HCT116 (cell line): ENCODE data around the gene NALCN. TPM values are rescaled to one million over a fixed set of nuclear protein-coding genes. Genes with fewer than 3 reads are reported as not detected.

ENCODE experiments used
- ATAC-seq: fragments of 200-7000 bp; cut with Tn5 transposase; 2 replicates; pipeline ENCODE4 v1.9.1; 2020; ENCODE audit warnings: mild to moderate bottlenecking, moderate library complexity
- BruUV-seq: library from RNA; stranded (reverse); fragments of 400-500 nt; replicated peaks from 2 replicates; lab custom pipeline; 2021; lab: Mats Ljungman, UMichigan
- CTCF ChIA-PET: fragments of 300-600 bp; sonication (Branson Sonifier 250); formaldehyde crosslinking; loops from one replicate; lab custom pipeline; 2021; ENCODE audit warnings: antibody characterized with exemption; lab: Charles Lee
- POLR2A ChIA-PET: fragments of 300-600, 350-600 bp; sonication (Branson Sonifier 250); formaldehyde crosslinking; loops from one replicate; lab custom pipeline; 2021; ENCODE audit warnings: antibody characterized with exemption; lab: Charles Lee
- RAD21 ChIA-PET, 2 experiments: fragments of 300-600 bp; sonication (Branson Sonifier 250); formaldehyde crosslinking; loops; one replicate each; lab custom pipeline; 2023; ENCODE audit warnings: low total read pairs in 2 of 2; ENCODE audit not compliant: uncharacterized antibody in 2 of 2, unreplicated experiment in 2 of 2, low non-redundant PET in 1 of 2; lab: Charles Lee
- DNase-seq: peaks from one replicate; pipeline ENCODE4 v3.0.0-alpha.2; 2010; ENCODE audit warnings: low read depth, low spot score
- H2AFZ ChIP-seq: fragments of 200-600 bp; shearing (Covaris generic), sonication (generic); 2 replicates; pipeline ENCODE4 v1.6.1; 2017; ENCODE audit warnings: low read depth, mixed run types, mixed read lengths, antibody characterized with exemption, low read length; ENCODE audit not compliant: poor library complexity, severe bottlenecking
- H3K27ac ChIP-seq: 2 replicates; pipeline ENCODE4 v1.5.1; 2012; ENCODE audit warnings: low read depth, low read length
- H3K27me3 ChIP-seq: fragments of 200-600 bp; sonication (generic); 2 replicates; pipeline ENCODE4 v1.6.1; 2016; ENCODE audit warnings: mixed run types, low read length, mixed read lengths; ENCODE audit not compliant: insufficient read depth
- H3K36me3 ChIP-seq, 2 experiments: fragments of 200-500 bp in 1 of 2; fragments of 200-600 bp in 1 of 2; sonication (Bioruptor generic) in 1 of 2; sonication (generic) in 1 of 2; 2 replicates each; pipeline versions ENCODE4 v1.5.1 to v1.6.1; 2014 to 2016; ENCODE audit warnings: low read length in 2 of 2, inconsistent platforms in 1 of 2, mixed read lengths in 1 of 2, mixed run types in 1 of 2; ENCODE audit not compliant: insufficient read depth in 2 of 2, control insufficient read depth in 1 of 2
- H3K4me1 ChIP-seq, 2 experiments: fragments of 200-600 bp in 1 of 2; sonication (generic) in 1 of 2; 2 replicates each; pipeline versions ENCODE4 v1.5.1 to v1.6.1; 2012 to 2017; ENCODE audit warnings: low read length in 2 of 2, inconsistent platforms in 1 of 2, mild to moderate bottlenecking in 1 of 2, mixed read lengths in 1 of 2, mixed run types in 1 of 2, moderate library complexity in 1 of 2; ENCODE audit not compliant: insufficient read depth in 2 of 2, control insufficient read depth in 1 of 2
- H3K4me2 ChIP-seq: fragments of 200-600 bp; sonication (generic); 2 replicates; pipeline ENCODE4 v1.6.1; 2017; ENCODE audit warnings: mixed run types, low read length, mixed read lengths
- H3K4me3 ChIP-seq, 2 experiments: fragments of 200-600 bp in 1 of 2; sonication (generic) in 1 of 2; replicated peaks in 1 of 2; 2 replicates each; pipeline ENCODE4 v1.5.1; 2011 to 2016; ENCODE audit warnings: low read length in 2 of 2, control low read depth in 1 of 2, low read depth in 1 of 2, mild to moderate bottlenecking in 1 of 2, mixed read lengths in 1 of 2, mixed run types in 1 of 2
- H3K79me2 ChIP-seq: fragments of 200-600 bp; sonication (generic); 2 replicates; pipeline ENCODE4 v1.6.1; 2017; ENCODE audit warnings: mild to moderate bottlenecking, mixed run types, low read length, moderate library complexity, mixed read lengths; ENCODE audit not compliant: insufficient read depth
- H3K9ac ChIP-seq: fragments of 200-600 bp; sonication (generic); 2 replicates; pipeline ENCODE4 v1.6.1; 2016; ENCODE audit warnings: low read length, mixed read lengths
- H3K9me2 ChIP-seq: fragments of 200-600 bp; sonication (generic), shearing (Covaris generic); 2 replicates; pipeline ENCODE4 v1.6.1; 2017; ENCODE audit warnings: mixed run types, mild to moderate bottlenecking, moderate library complexity; ENCODE audit not compliant: insufficient read depth
- H3K9me3 ChIP-seq, 2 experiments: fragments of 200-500 bp in 1 of 2; fragments of 200-600 bp in 1 of 2; sonication (Bioruptor generic) in 1 of 2; sonication (generic) in 1 of 2; 2 replicates each; pipeline ENCODE4 v1.6.1; 2014 to 2017; ENCODE audit warnings: low read length in 2 of 2, mixed read lengths in 2 of 2, inconsistent platforms in 1 of 2, low read depth in 1 of 2, mild to moderate bottlenecking in 1 of 2, mixed run types in 1 of 2, moderate library complexity in 1 of 2; ENCODE audit not compliant: control insufficient read depth in 1 of 2, insufficient read depth in 1 of 2
- H4K20me1 ChIP-seq: fragments of 200-600 bp; sonication (generic), shearing (Covaris generic); 2 replicates; pipeline ENCODE4 v1.6.1; 2017; ENCODE audit warnings: mixed run types, mild to moderate bottlenecking, moderate library complexity; ENCODE audit not compliant: insufficient read depth
- CEBPB ChIP-seq: IDR thresholded peaks from 2 replicates; pipeline ENCODE4 v1.6.1; 2012; ENCODE audit warnings: low read depth
- EGR1 ChIP-seq: IDR thresholded peaks from 2 replicates; pipeline ENCODE4 v1.6.1; 2012; ENCODE audit warnings: low read depth
- EZH2 ChIP-seq: fragments of 200-600 bp; sonication (generic); IDR thresholded peaks from 2 replicates; pipeline ENCODE4 v1.6.1; 2017; ENCODE audit warnings: antibody characterized with exemption, mixed run types
- EZH2phosphoT487 ChIP-seq: fragments of 200-600 bp; IDR thresholded peaks from 2 replicates; pipeline ENCODE4 v1.6.1; 2018; ENCODE audit warnings: antibody characterized with exemption, borderline replicate concordance
- RAD21 ChIP-seq: IDR thresholded peaks from 2 replicates; pipeline ENCODE4 v1.6.1; 2012; ENCODE audit warnings: low read depth, mild to moderate bottlenecking
- REST ChIP-seq: IDR thresholded peaks from 2 replicates; pipeline ENCODE4 v1.6.1; 2012; ENCODE audit warnings: low read depth
- ZNF274 ChIP-seq: fragments of 200-500 bp; sonication (Bioruptor generic); IDR thresholded peaks from 2 replicates; pipeline ENCODE4 v1.6.1; 2014; ENCODE audit warnings: mild to moderate bottlenecking, low read depth, low read length, inconsistent platforms
- intact Hi-C: fragments of 100-400 bp; cut with micrococcal nuclease; formaldehyde crosslinking; loops from 2 replicates; pipeline ENCODE4 v1.10.0; 2022
- total RNA-seq: library from RNA; stranded (reverse); gene quantifications from one replicate; pipeline ENCODE4 v1.2.1, GENCODE V29; 2021; ENCODE audit not compliant: unreplicated experiment

The NALCN gene
- total RNA-seq, 1 experiment from 2014 or later, result not detected

- ATAC-seq (no peak), DNase-seq (no peak)
- Histone ChIP-seq H3K36me3 (no peaks in the 10 kb centered on the region), H4K20me1 (no peaks in the 10 kb centered on the region), H3K4me2 (peak overlapping the region; percentile 13), H3K27ac (peak overlapping the region; percentile 2; the same call in 1 of the 2 replicates), H3K9ac (no peak overlapping the region), H3K9me3 (peaks cover 0 to 3% of the 10 kb centered on the region in 2 experiments; a peak in 2 of 4 replicates), H3K79me2 (no peaks in the 10 kb centered on the region), H3K4me1 (peaks cover 15 to 30% of the 10 kb centered on the region in 2 experiments), H2AFZ (no peak overlapping the region), H3K9me2 (no peaks in the 10 kb centered on the region), H3K27me3 (no peaks in the 10 kb centered on the region), H3K4me3 (no peak overlapping the region)
- BruUV-seq, result no TSS peak
- RAD21 ChIA-PET, result no interaction called here
- TF ChIP-seq RAD21, result no peak
- no peak for TF ChIP-seq EZH2phosphoT487
- TF ChIP-seq CEBPB, result no peak
- no peak for TF ChIP-seq EZH2
- TF ChIP-seq REST, result no peak
- TF ChIP-seq EGR1, result no peak
- TF ChIP-seq ZNF274, result no peak
- intact Hi-C loops, result no loop called here
- CTCF ChIA-PET, result no interaction called here
- POLR2A ChIA-PET, result no interaction called here
These were observed 38.5 kb upstream of the NALCN start for GRCh38 chr13:101454767-101455166.
